ENCODE results near the gene INTS1.

The INTS1 gene

DNA sequence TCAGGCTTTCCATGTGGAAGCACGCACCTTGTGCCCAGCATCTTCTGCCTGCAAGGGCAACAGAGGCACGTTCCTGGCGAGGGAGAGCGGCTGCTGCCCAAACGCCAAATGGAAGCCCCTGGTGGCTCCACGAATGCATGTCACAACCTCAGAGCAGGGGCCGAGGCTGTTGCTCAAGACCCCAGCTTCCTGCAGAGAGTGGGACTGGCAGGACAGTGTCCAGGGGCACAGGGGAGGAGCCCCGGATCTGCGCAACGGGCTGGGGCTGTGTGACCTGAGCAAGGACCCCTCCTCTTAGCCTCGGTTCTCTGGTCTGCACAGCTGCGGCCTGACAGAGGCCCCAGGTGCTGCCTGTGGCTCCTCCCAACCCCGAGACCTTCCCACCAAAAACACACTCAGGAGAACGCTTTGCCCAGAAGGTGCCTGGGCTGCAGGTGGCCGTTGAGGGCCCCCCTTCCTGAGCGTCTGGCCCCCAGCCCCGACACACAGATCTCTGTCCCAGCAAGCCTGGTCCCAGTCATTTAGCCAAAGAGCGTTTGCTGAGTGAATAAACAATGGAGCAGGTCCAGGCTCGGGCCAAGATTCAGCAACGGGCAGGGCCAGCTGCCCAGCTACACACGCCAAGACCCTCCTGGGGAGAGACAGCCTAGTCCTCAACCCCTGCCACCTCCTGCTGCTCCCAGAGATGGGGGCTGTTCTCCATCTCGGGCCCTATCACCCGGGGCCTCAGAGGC is 46.1 kb downstream of the INTS1 start:
- Histone ChIP-seq H3F3A (ENCODE audit: insufficient read depth, low read length) (peaks cover 11% of the 10 kb centered on the region; the same call in 1 of the 2 replicates), H3K27ac (ENCODE audit: low read length) (no peak overlapping the region), H3K4me1 (ENCODE audit: low read length) (peaks cover 24% of the 10 kb centered on the region; the same call in 1 of the 2 replicates), H4K20me1 (ENCODE audit: insufficient read depth, low read length) (no peaks in the 10 kb centered on the region), H3K27me3 (replicated peaks; ENCODE audit: insufficient read depth, low read length) (no peaks in the 10 kb centered on the region), H3K9me2 (replicated peaks; ENCODE audit: insufficient read depth, low read length) (no peaks in the 10 kb centered on the region), H3K4me2 (ENCODE audit: low read depth, low read length) (peak overlapping the region; percentile 97), H3K4me3 (ENCODE audit: low read length) (peak overlapping the region; percentile 68), H3K9ac (ENCODE audit: low read length) (peak overlapping the region; percentile 60; the same call in 1 of the 2 replicates), H3K79me2 (ENCODE audit: low read length) (peaks cover 8% of the 10 kb centered on the region), H3K36me3 (replicated peaks; ENCODE audit: insufficient read depth, low read length) (no peaks in the 10 kb centered on the region), H2AFZ (ENCODE audit: low read length) (no peak overlapping the region), H3K9me3 (replicated peaks; ENCODE audit: insufficient read depth, low read length) (no peaks in the 10 kb centered on the region)
- TF ChIP-seq EZH2phosphoT487 (IDR thresholded peaks at IDR 0.05; ENCODE audit: low read length) (no peak), EZH2 (optimal IDR thresholded peaks at IDR 0.05; ENCODE audit: low read depth, low read length) (no peak)
- TF ChIP-seq, protein P1, sequence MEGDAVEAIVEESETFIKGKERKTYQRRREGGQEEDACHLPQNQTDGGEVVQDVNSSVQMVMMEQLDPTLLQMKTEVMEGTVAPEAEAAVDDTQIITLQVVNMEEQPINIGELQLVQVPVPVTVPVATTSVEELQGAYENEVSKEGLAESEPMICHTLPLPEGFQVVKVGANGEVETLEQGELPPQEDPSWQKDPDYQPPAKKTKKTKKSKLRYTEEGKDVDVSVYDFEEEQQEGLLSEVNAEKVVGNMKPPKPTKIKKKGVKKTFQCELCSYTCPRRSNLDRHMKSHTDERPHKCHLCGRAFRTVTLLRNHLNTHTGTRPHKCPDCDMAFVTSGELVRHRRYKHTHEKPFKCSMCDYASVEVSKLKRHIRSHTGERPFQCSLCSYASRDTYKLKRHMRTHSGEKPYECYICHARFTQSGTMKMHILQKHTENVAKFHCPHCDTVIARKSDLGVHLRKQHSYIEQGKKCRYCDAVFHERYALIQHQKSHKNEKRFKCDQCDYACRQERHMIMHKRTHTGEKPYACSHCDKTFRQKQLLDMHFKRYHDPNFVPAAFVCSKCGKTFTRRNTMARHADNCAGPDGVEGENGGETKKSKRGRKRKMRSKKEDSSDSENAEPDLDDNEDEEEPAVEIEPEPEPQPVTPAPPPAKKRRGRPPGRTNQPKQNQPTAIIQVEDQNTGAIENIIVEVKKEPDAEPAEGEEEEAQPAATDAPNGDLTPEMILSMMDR (IDR thresholded peaks at IDR 0.05; ENCODE audit: low read length), result no peak
- no peak for DNase-seq

DNA sequence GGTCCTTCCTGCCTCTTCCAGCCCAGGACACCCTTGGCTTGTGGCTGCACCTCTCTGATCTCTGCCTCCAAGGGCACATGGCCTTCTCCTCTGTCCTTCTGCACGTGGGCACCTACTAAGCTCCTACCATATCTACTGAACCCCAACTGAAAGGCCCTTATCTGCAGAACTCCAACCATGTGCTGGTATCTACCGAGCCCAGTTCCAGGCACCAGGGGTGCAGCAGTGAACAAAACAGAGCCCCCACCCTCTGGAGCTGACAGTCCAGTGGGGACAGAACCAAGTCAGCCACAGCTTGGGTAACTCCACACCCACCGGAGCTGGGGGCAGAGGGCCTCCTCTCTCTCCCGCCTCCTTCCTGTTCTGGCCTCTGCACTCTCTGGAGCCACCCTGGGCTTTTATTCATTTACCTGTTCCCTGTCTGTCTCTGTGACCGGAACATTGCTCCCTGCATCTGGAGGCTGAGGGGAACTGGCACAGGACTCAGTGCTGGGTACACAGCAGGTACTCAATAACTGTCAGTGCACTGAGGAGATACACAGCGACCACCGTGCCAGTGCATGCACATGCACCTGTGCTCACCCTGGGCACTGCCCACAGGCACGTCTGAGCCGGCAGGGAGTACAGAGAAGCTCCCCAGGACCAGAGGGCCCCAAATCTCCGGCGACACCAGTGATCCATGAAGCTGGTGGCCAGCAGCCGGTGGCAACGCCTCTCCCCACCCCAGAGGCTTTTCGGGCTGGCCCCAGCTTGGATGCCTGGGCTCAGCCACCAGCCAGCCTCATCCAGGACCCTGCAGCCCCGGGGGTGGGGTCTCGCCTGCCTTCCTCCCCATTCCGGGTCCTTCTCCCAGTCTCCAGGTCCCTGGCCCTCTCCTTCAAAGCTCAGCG is 46.9 kb downstream of the INTS1 start:
- no peak for DNase-seq
- H3K4me3 ChIP-seq (ENCODE audit: low read length), result no peak overlapping the region
- H3K27me3 ChIP-seq (replicated peaks; ENCODE audit: insufficient read depth, low read length), result no peaks in the 10 kb centered on the region
- no peaks in the 10 kb centered on the region for H4K20me1 ChIP-seq (ENCODE audit: insufficient read depth, low read length)
- no peak overlapping the region for H3K4me2 ChIP-seq (ENCODE audit: low read depth, low read length)
- no peak overlapping the region for H3K9ac ChIP-seq (ENCODE audit: low read length)
- peaks cover 8% of the 10 kb centered on the region for H3K79me2 ChIP-seq (ENCODE audit: low read length)
- H3K4me1 ChIP-seq (ENCODE audit: low read length), result peaks cover 24% of the 10 kb centered on the region; the same call in 1 of the 2 replicates
- H3K36me3 ChIP-seq (replicated peaks; ENCODE audit: insufficient read depth, low read length), result no peaks in the 10 kb centered on the region
- H3K9me2 ChIP-seq (replicated peaks; ENCODE audit: insufficient read depth, low read length), result no peaks in the 10 kb centered on the region
- no peaks in the 10 kb centered on the region for H3K9me3 ChIP-seq (replicated peaks; ENCODE audit: insufficient read depth, low read length)
- H3F3A ChIP-seq (ENCODE audit: insufficient read depth, low read length), result peaks cover 9% of the 10 kb centered on the region; the same call in 1 of the 2 replicates
- H3K27ac ChIP-seq (ENCODE audit: low read length), result no peak overlapping the region
- H2AFZ ChIP-seq (ENCODE audit: low read length), result no peak overlapping the region
- TF ChIP-seq, protein P1 (IDR thresholded peaks at IDR 0.05; ENCODE audit: low read length), result no peak
- TF ChIP-seq EZH2 (optimal IDR thresholded peaks at IDR 0.05; ENCODE audit: low read depth, low read length) (no peak), EZH2phosphoT487 (IDR thresholded peaks at IDR 0.05; ENCODE audit: low read length) (no peak)

DNA sequence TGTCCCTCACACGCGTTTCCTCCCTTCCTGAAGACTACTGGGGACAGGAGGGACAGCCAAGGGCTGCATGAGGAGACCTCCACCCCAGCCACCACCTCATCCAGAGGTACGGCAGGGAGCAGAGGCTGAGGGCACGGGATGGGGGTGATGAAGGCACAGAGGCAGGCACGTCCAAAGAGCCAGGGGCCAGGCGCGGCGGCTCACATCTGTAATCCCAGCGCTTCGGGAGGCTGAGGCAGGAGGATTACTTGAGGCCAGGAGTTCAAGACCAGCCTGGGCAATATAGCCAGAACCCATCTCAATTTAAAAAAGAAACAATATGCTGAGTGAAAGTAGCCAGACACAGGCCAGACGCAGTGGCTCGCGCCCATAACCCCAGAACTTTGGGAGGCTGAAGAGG is 48.2 kb downstream of the INTS1 start:
- H3K36me3 ChIP-seq (replicated peaks; ENCODE audit: insufficient read depth, low read length), result no peaks in the 10 kb centered on the region
- H3K9ac ChIP-seq (ENCODE audit: low read length), result peak overlapping the region; percentile 45
- H3K27me3 ChIP-seq (replicated peaks; ENCODE audit: insufficient read depth, low read length), result no peaks in the 10 kb centered on the region
- no peak for TF ChIP-seq EZH2 (optimal IDR thresholded peaks at IDR 0.05; ENCODE audit: low read depth, low read length)
- TF ChIP-seq, protein P1 (IDR thresholded peaks at IDR 0.05; ENCODE audit: low read length), result no peak
- TF ChIP-seq EZH2phosphoT487 (IDR thresholded peaks at IDR 0.05; ENCODE audit: low read length), result no peak
- H3K4me2 ChIP-seq (ENCODE audit: low read depth, low read length), result peak overlapping the region; percentile 92
- H3K9me2 ChIP-seq (replicated peaks; ENCODE audit: insufficient read depth, low read length), result no peaks in the 10 kb centered on the region
- peaks cover 9% of the 10 kb centered on the region; the same call in 1 of the 2 replicates for H3F3A ChIP-seq (ENCODE audit: insufficient read depth, low read length)
- peaks cover 8% of the 10 kb centered on the region for H3K79me2 ChIP-seq (ENCODE audit: low read length)
- peak overlapping the region; percentile 43 for H3K4me3 ChIP-seq (ENCODE audit: low read length)
- H3K27ac ChIP-seq (ENCODE audit: low read length), result peak overlapping the region; percentile 66; the same call in 1 of the 2 replicates
- peak overlapping the region; percentile 4 for H2AFZ ChIP-seq (ENCODE audit: low read length)
- DNase-seq, result no peak
- peaks cover 24% of the 10 kb centered on the region; the same call in 1 of the 2 replicates for H3K4me1 ChIP-seq (ENCODE audit: low read length)
- no peaks in the 10 kb centered on the region for H4K20me1 ChIP-seq (ENCODE audit: insufficient read depth, low read length)
- no peaks in the 10 kb centered on the region for H3K9me3 ChIP-seq (replicated peaks; ENCODE audit: insufficient read depth, low read length)

Measured in MM.1S (cell line).